ENCODE results near the gene PRR33. TPM values are rescaled to one million over a fixed set of nuclear protein-coding genes. Genes with fewer than 3 reads are reported as not detected.

PRR33 gene
- total RNA-seq, 1 donor from 2014 or later, result 0.16 TPM

DNA sequence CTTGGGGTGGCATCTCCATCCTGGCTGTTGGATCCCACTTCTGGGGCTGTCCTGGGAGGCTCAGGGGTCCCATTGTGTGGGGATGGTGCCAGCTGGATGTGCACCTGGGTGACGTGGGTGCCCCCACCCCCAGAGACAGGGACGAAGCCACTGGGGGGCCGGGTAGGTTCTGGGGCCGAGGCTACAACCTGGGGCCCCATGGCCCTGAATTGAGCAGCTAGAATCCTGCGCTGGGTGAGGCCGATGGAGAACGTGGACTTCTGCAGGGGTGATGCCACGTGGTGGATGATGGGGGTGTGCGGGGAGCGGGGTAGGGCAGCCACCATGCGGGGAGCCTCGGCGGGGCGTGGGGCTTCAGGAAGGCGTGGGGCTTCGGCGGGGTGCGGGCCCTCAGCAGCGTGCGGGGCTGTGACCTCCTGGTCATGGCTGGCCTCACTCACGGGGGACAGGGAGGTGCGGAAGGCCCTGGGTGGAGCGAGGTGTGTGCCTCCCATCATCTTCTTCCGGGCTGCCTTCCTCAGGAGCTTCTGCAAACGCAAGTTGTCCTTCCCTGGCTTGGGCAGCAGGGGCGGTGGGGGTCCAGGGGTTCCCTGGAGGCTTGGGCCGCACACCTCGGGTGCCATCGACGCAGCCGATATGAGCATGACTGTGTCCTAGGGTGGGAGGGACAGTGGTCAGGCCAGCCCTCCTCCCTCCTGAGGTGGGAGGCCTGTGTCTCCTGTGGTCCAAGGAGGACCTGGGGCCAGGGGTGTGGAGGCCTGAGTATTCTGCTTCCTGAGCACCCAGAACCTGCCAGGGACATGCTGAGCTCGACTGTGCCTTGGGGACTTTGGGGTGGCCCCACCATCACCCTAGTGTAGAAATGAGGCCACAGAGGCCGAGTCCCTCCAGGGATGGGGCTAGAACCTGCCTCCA lies 1.5 kb downstream of the PRR33 start:
- CTCF ChIA-PET, result interaction anchor here (1.4 to 1.5 kb wide), 2 partner anchors 8 to 57 kb away, joined by 4 to 6 read pairs; no protein-coding TSS in a partner anchor
- intact Hi-C loops (cut with micrococcal nuclease), result no loop called here
- POLR2A ChIA-PET, result interaction anchor here (1.3 to 3.0 kb wide), 5 partner anchors 8 to 50 kb away, joined by 3 to 13 read pairs (median 8); partner anchors contain the start of gene LSP1
- Mint-ChIP-seq H3K27ac (no peak overlapping the region), H3K4me3 (no peak overlapping the region), H3K9me3 (no peaks in the 10 kb centered on the region), H3K4me1 (peaks cover 29% of the 10 kb centered on the region), H3K27me3 (no peaks in the 10 kb centered on the region), H3K36me3 (ENCODE audit: low read depth) (peaks cover 10% of the 10 kb centered on the region)
- TF ChIP-seq, protein P1, sequence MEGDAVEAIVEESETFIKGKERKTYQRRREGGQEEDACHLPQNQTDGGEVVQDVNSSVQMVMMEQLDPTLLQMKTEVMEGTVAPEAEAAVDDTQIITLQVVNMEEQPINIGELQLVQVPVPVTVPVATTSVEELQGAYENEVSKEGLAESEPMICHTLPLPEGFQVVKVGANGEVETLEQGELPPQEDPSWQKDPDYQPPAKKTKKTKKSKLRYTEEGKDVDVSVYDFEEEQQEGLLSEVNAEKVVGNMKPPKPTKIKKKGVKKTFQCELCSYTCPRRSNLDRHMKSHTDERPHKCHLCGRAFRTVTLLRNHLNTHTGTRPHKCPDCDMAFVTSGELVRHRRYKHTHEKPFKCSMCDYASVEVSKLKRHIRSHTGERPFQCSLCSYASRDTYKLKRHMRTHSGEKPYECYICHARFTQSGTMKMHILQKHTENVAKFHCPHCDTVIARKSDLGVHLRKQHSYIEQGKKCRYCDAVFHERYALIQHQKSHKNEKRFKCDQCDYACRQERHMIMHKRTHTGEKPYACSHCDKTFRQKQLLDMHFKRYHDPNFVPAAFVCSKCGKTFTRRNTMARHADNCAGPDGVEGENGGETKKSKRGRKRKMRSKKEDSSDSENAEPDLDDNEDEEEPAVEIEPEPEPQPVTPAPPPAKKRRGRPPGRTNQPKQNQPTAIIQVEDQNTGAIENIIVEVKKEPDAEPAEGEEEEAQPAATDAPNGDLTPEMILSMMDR (IDR thresholded peaks at IDR 0.05), result no peak
- ATAC-seq (ENCODE audit: low read depth) (no peak), DNase-seq (no peak)

DNA sequence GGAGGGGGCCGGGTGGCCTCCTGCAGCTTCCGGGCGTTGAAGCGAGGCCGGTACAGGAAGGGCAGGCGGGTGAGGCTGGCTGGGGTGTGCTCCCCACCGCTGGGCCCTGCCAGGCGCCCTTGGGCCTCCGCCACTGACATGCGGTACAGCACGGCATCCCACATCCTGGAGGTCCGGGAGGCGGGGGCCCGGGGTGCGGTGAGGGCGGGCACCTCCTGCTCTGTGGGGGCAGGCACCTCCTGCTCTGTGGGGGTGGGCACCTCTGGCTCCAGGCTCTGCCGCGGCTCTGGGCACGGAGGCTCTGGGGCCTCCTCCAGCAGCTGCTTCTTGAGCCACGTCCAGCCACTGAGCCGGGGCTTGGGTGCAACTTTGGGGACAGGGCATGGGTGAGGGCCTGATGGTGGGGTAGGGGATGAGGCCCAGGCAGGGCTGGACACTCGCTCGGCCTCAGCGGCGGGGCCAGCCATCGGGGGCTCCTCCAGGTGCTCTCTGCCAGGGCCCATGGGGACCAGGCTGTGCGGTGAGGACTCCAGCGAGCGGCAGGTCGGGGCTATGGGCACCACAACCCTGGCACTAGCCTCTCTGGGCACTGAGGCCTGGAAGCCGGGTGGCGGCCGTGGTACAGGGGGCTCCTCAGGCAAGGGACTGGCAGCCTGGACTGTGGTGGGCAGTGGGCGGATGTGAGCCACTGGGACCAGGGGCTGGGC lies 2.3 kb downstream of the PRR33 start:
- no peaks in the 10 kb centered on the region for H3K27me3 Mint-ChIP-seq
- H3K9me3 Mint-ChIP-seq, result no peaks in the 10 kb centered on the region
- intact Hi-C loops (cut with micrococcal nuclease), result no loop called here
- H3K4me1 Mint-ChIP-seq, result peaks cover 29% of the 10 kb centered on the region
- DNase-seq, result no peak
- H3K4me3 Mint-ChIP-seq, result no peak overlapping the region
- ATAC-seq (ENCODE audit: low read depth), result peak; percentile 36
- ChIA-PET POLR2A (no interaction called here), CTCF (no interaction called here)
- no peak overlapping the region for H3K27ac Mint-ChIP-seq
- peaks cover 10% of the 10 kb centered on the region for H3K36me3 Mint-ChIP-seq (ENCODE audit: low read depth)
- TF ChIP-seq, protein P1 (IDR thresholded peaks at IDR 0.05), result no peak

DNA sequence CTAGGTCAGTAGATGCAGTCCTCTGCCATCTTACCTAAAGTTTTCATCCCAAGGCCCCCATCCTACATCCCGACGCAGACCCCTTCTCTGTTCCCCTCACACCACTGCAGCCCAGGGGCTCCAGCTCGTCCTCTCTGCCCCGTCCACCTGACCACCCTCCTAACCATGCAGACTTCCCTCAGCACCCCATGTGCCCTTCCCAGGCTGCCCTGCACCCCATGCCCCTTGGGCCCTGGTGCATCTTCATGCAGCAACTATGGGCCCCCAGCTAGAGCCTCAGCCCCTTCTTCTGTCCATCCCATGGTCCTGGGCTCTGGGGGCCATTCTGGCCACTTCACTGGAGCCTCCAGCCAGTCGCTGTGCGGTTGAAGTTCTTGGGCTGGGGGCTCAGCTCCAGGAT lies 2.9 kb downstream of the PRR33 start:
- Mint-ChIP-seq H3K4me3 (no peak overlapping the region), H3K36me3 (ENCODE audit: low read depth) (peaks cover 10% of the 10 kb centered on the region), H3K27ac (peak overlapping the region; percentile 76), H3K9me3 (no peaks in the 10 kb centered on the region), H3K4me1 (peaks cover 29% of the 10 kb centered on the region), H3K27me3 (no peaks in the 10 kb centered on the region)
- DNase-seq (no peak), ATAC-seq (ENCODE audit: low read depth) (no peak)
- intact Hi-C loops (cut with micrococcal nuclease), result no loop called here
- TF ChIP-seq, protein P1 (IDR thresholded peaks at IDR 0.05), result no peak
- POLR2A ChIA-PET, result no interaction called here
- CTCF ChIA-PET, result no interaction called here

DNA sequence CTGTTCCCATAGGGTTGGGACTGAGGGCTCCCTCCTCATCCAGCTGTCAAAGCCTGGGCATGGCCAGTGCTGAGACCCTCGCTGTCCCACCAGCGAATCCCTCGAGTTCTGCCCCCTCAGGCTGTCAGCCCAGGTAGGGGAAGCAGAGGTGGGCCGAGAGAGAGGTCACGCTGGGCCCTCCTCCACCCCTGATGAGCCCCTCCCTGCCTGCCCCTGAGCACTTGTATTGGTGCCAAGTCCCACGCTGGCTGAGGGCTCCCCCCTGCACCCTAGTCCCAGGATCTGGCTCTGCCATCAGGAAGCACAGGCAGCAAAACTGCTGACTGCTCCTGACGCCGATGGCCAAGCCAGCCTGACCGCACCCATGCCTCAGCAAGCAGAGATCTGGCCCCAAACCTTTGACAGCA lies 3.3 kb downstream of the PRR33 start:
- no peaks in the 10 kb centered on the region for H3K9me3 Mint-ChIP-seq
- peaks cover 10% of the 10 kb centered on the region for H3K36me3 Mint-ChIP-seq (ENCODE audit: low read depth)
- POLR2A ChIA-PET, result no interaction called here
- DNase-seq (no peak), ATAC-seq (ENCODE audit: low read depth) (no peak)
- no peak overlapping the region for H3K27ac Mint-ChIP-seq
- peaks cover 25% of the 10 kb centered on the region for H3K4me1 Mint-ChIP-seq
- TF ChIP-seq, protein P1 (IDR thresholded peaks at IDR 0.05), result no peak
- intact Hi-C loops (cut with micrococcal nuclease), result no loop called here
- CTCF ChIA-PET, result no interaction called here
- no peaks in the 10 kb centered on the region for H3K27me3 Mint-ChIP-seq
- no peak overlapping the region for H3K4me3 Mint-ChIP-seq
